Stimulated activated naive CD8-positive, alpha-beta T cell treated with anti-CD3 and anti-CD28 coated beads, Interleukin-15, amount 100 ng/mL, for 72 hours (primary cell): Measurements from ENCODE around the gene SORCS1.

Experiments
- ATAC-seq: fragments of 150-1000 bp; cut with Tn5 transposase; 2 replicates; pipeline ENCODE4 v1.10.0; 2021; ENCODE audit warnings: mild to moderate bottlenecking, moderate library complexity
- DNase-seq, 2 donors: peaks; one replicate each; pipeline ENCODE4 v3.0.0; 2021 to 2022
- H3K27ac Mint-ChIP-seq, 2 donors: one replicate each; pipeline ENCODE4 v1.8.0; 2022; ENCODE audit warnings: mild to moderate bottlenecking in 2 of 2, mixed read lengths in 2 of 2, moderate library complexity in 2 of 2
- H3K27me3 Mint-ChIP-seq: one replicate; pipeline ENCODE4 v1.8.0; 2022; ENCODE audit warnings: mixed read lengths
- H3K4me1 Mint-ChIP-seq: one replicate; pipeline ENCODE4 v1.8.0; 2022; ENCODE audit warnings: mild to moderate bottlenecking, mixed read lengths
- H3K4me3 Mint-ChIP-seq, 2 donors: one replicate each; pipeline ENCODE4 v1.8.0; 2022; ENCODE audit warnings: mild to moderate bottlenecking in 2 of 2, mixed read lengths in 2 of 2, moderate library complexity in 1 of 2
- H3K9me3 Mint-ChIP-seq, 2 donors: one replicate each; pipeline ENCODE4 v1.8.0; 2022; ENCODE audit warnings: mixed read lengths in 2 of 2

Gene SORCS1

GRCh38 chr10:106830471-106830870 lies 334.0 kb downstream of the SORCS1 start:
- no peak overlapping the region for H3K27ac Mint-ChIP-seq

GRCh38 chr10:106830006-106830405 lies 334.5 kb downstream of the SORCS1 start:
- H3K4me3 Mint-ChIP-seq = no peak overlapping the region
- H3K27me3 Mint-ChIP-seq = no peaks in the 10 kb centered on the region
- no peak overlapping the region for H3K27ac Mint-ChIP-seq
- no peak for DNase-seq
- H3K4me1 Mint-ChIP-seq = no peaks in the 10 kb centered on the region
- no peak for ATAC-seq
- H3K9me3 Mint-ChIP-seq = peaks cover 8 to 12% of the 10 kb centered on the region in 2 donors

More at GRCh38 chr10:106830471-106830870, 334.0 kb downstream of the SORCS1 start:
- H3K4me3 Mint-ChIP-seq = no peak overlapping the region
- H3K4me1 Mint-ChIP-seq = no peaks in the 10 kb centered on the region
- no peak for ATAC-seq
- H3K27me3 Mint-ChIP-seq = no peaks in the 10 kb centered on the region
- H3K9me3 Mint-ChIP-seq = peaks cover 8 to 12% of the 10 kb centered on the region in 2 donors
- DNase-seq = no peak

GRCh38 chr10:106826716-106827115 lies 337.8 kb downstream of the SORCS1 start:
- Mint-ChIP-seq H3K27ac (no peak overlapping the region), H3K4me1 (no peaks in the 10 kb centered on the region), H3K4me3 (no peak overlapping the region), H3K9me3 (no peaks in the 10 kb centered on the region), H3K27me3 (no peaks in the 10 kb centered on the region)
- DNase-seq (no peak), ATAC-seq (no peak)

- Mint-ChIP-seq H3K27me3 (no peaks in the 10 kb centered on the region), H3K9me3 (no peaks in the 10 kb centered on the region), H3K4me3 (no peak overlapping the region), H3K27ac (no peak overlapping the region), H3K4me1 (no peaks in the 10 kb centered on the region)
- ATAC-seq (no peak), DNase-seq (no peak)
Observed at GRCh38 chr10:106825576-106826364, 338.7 kb downstream of the SORCS1 start.

- no peak for ATAC-seq
- DNase-seq = no peak
- H3K27me3 Mint-ChIP-seq = no peaks in the 10 kb centered on the region
- H3K27ac Mint-ChIP-seq = no peak overlapping the region
- H3K9me3 Mint-ChIP-seq = peaks cover 0 to 5% of the 10 kb centered on the region in 2 donors
- H3K4me1 Mint-ChIP-seq = no peaks in the 10 kb centered on the region
- H3K4me3 Mint-ChIP-seq = no peak overlapping the region
Observed at GRCh38 chr10:106820579-106820978, 343.9 kb downstream of the SORCS1 start.

GRCh38 chr10:106819490-106819889 lies 345.0 kb downstream of the SORCS1 start:
- H3K9me3 Mint-ChIP-seq = peaks cover 0 to 5% of the 10 kb centered on the region in 2 donors
- no peak overlapping the region for H3K4me3 Mint-ChIP-seq
- H3K27ac Mint-ChIP-seq = no peak overlapping the region
- ATAC-seq (no peak), DNase-seq (no peak)
- no peaks in the 10 kb centered on the region for H3K27me3 Mint-ChIP-seq
- no peaks in the 10 kb centered on the region for H3K4me1 Mint-ChIP-seq

GRCh38 chr10:106816318-106817085 lies 348.0 kb downstream of the SORCS1 start:
- Mint-ChIP-seq H3K27ac (no peak overlapping the region), H3K4me1 (no peaks in the 10 kb centered on the region), H3K27me3 (no peaks in the 10 kb centered on the region), H3K9me3 (peaks cover 0 to 5% of the 10 kb centered on the region in 2 donors), H3K4me3 (no peak overlapping the region)
- no peak for DNase-seq
- no peak for ATAC-seq

- H3K4me1 Mint-ChIP-seq = no peaks in the 10 kb centered on the region
- no peak overlapping the region for H3K27ac Mint-ChIP-seq
- H3K4me3 Mint-ChIP-seq = no peak overlapping the region
- ATAC-seq (no peak), DNase-seq (no peak)
- peaks cover 0 to 5% of the 10 kb centered on the region in 2 donors for H3K9me3 Mint-ChIP-seq
- H3K27me3 Mint-ChIP-seq = no peaks in the 10 kb centered on the region
Observed at GRCh38 chr10:106815427-106816043, 349.0 kb downstream of the SORCS1 start.

- no peaks in the 10 kb centered on the region for H3K4me1 Mint-ChIP-seq
- no peak for ATAC-seq
- no peak for DNase-seq
- H3K27me3 Mint-ChIP-seq = no peaks in the 10 kb centered on the region
- no peak overlapping the region for H3K4me3 Mint-ChIP-seq
- H3K9me3 Mint-ChIP-seq = peaks cover 0 to 8% of the 10 kb centered on the region in 2 donors
- no peak overlapping the region for H3K27ac Mint-ChIP-seq
Observed at GRCh38 chr10:106804992-106805582, 359.4 kb downstream of the SORCS1 start.

- no peaks in the 10 kb centered on the region for H3K27me3 Mint-ChIP-seq
- ATAC-seq = no peak
- DNase-seq = no peak
- no peak overlapping the region for H3K27ac Mint-ChIP-seq
- no peaks in the 10 kb centered on the region for H3K4me1 Mint-ChIP-seq
- peaks cover 7 to 19% of the 10 kb centered on the region in 2 donors for H3K9me3 Mint-ChIP-seq
- H3K4me3 Mint-ChIP-seq = no peak overlapping the region
Observed at GRCh38 chr10:106802949-106803348, 361.6 kb downstream of the SORCS1 start.

- Mint-ChIP-seq H3K27me3 (no peaks in the 10 kb centered on the region), H3K9me3 (peaks cover 9 to 19% of the 10 kb centered on the region in 2 donors), H3K4me3 (no peak overlapping the region), H3K27ac (no peak overlapping the region), H3K4me1 (no peaks in the 10 kb centered on the region)
- no peak for DNase-seq
- ATAC-seq = no peak
Observed at GRCh38 chr10:106799776-106800175, 364.7 kb downstream of the SORCS1 start.

- no peak overlapping the region for H3K27ac Mint-ChIP-seq
- H3K9me3 Mint-ChIP-seq = peaks cover 9 to 11% of the 10 kb centered on the region in 2 donors
Observed at GRCh38 chr10:106795619-106796018, 368.9 kb downstream of the SORCS1 start.

GRCh38 chr10:106793617-106794016 lies 370.9 kb downstream of the SORCS1 start:
- Mint-ChIP-seq H3K9me3 (peaks cover 8 to 11% of the 10 kb centered on the region in 2 donors), H3K27me3 (no peaks in the 10 kb centered on the region), H3K4me3 (no peak overlapping the region), H3K27ac (no peak overlapping the region), H3K4me1 (no peaks in the 10 kb centered on the region)
- ATAC-seq (no peak), DNase-seq (no peak)

More at GRCh38 chr10:106795619-106796018, 368.9 kb downstream of the SORCS1 start:
- DNase-seq (no peak), ATAC-seq (no peak)
- H3K4me3 Mint-ChIP-seq = no peak overlapping the region
- no peaks in the 10 kb centered on the region for H3K27me3 Mint-ChIP-seq
- no peaks in the 10 kb centered on the region for H3K4me1 Mint-ChIP-seq

GRCh38 chr10:106789623-106790022 lies 374.9 kb downstream of the SORCS1 start:
- no peaks in the 10 kb centered on the region for H3K4me1 Mint-ChIP-seq
- H3K27me3 Mint-ChIP-seq = no peaks in the 10 kb centered on the region
- H3K27ac Mint-ChIP-seq = no peak overlapping the region
- ATAC-seq (no peak), DNase-seq (no peak)
- peaks cover 11 to 12% of the 10 kb centered on the region in 2 donors for H3K9me3 Mint-ChIP-seq
- no peak overlapping the region for H3K4me3 Mint-ChIP-seq

GRCh38 chr10:106788982-106789381 lies 375.5 kb downstream of the SORCS1 start:
- H3K9me3 Mint-ChIP-seq = peaks cover 11 to 12% of the 10 kb centered on the region in 2 donors
- no peak overlapping the region for H3K27ac Mint-ChIP-seq
- no peaks in the 10 kb centered on the region for H3K27me3 Mint-ChIP-seq
- DNase-seq (no peak), ATAC-seq (no peak)
- H3K4me3 Mint-ChIP-seq = no peak overlapping the region
- H3K4me1 Mint-ChIP-seq = no peaks in the 10 kb centered on the region
